ENCODE data around the gene RHBDD1.

DNA sequence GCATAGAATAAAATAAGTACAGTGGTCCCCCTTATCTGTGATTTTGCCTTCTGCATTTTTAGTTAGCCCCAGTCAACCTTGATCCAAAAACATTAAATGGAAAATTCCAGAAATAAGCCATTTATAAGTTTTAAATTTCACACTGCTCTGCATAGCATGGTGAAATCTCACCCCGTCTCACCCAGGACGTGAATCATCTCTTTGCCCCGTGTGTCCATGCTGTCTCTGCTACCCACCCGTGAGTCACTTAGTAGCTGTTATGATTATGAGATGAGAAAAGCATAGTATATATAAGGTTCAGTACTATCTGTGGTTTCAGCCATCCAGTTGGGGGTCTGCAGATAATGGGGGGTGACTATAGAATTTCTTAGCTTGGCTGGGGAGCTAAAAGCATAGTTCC lies 67.3 kb downstream of the RHBDD1 start:
- TF ChIP-seq, protein P1, sequence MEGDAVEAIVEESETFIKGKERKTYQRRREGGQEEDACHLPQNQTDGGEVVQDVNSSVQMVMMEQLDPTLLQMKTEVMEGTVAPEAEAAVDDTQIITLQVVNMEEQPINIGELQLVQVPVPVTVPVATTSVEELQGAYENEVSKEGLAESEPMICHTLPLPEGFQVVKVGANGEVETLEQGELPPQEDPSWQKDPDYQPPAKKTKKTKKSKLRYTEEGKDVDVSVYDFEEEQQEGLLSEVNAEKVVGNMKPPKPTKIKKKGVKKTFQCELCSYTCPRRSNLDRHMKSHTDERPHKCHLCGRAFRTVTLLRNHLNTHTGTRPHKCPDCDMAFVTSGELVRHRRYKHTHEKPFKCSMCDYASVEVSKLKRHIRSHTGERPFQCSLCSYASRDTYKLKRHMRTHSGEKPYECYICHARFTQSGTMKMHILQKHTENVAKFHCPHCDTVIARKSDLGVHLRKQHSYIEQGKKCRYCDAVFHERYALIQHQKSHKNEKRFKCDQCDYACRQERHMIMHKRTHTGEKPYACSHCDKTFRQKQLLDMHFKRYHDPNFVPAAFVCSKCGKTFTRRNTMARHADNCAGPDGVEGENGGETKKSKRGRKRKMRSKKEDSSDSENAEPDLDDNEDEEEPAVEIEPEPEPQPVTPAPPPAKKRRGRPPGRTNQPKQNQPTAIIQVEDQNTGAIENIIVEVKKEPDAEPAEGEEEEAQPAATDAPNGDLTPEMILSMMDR (IDR thresholded peaks at IDR 0.05), result no peak
- TF ChIP-seq POLR2A (IDR thresholded peaks at IDR 0.05) (no peak), EP300 (IDR thresholded peaks at IDR 0.05) (no peak)
